Right lobe of liver (tissue), 6 donors: ENCODE data around the gene JPT1. TPM values are rescaled to one million over a fixed set of nuclear protein-coding genes. Genes with fewer than 3 reads are reported as not detected.

ENCODE experiments used
- ATAC-seq, 4 donors: fragments of 200-7000 bp; cut with Tn5 transposase; one replicate each; pipeline ENCODE4 v1.9.1; 2020; ENCODE audit warnings: mild to moderate bottlenecking in 4 of 4, moderate library complexity in 4 of 4
- DNase-seq, 3 donors: peaks; one replicate each; pipeline ENCODE4 v3.0.0-alpha.2; 2020
- H3K27ac ChIP-seq, 3 donors: fragments of 200-600 bp; one replicate each; pipeline ENCODE4 v1.8.0; 2022
- H3K27me3 ChIP-seq, 2 donors: fragments of 200-600 bp; one replicate each; pipeline ENCODE4 v1.8.0; 2022
- H3K36me3 ChIP-seq, 4 donors: fragments of 200-600 bp; sonication (generic) in 1 of 4; one replicate each; pipeline versions ENCODE4 v1.5.1 to v1.8.0; 2017 to 2022; ENCODE audit warnings: control low read depth in 1 of 4
- H3K4me1 ChIP-seq, 4 donors: fragments of 200-600 bp; sonication (generic) in 1 of 4; one replicate each; pipeline versions ENCODE4 v1.5.1 to v1.8.0; 2017 to 2022; ENCODE audit warnings: control low read depth in 1 of 4
- H3K4me3 ChIP-seq, 3 donors: fragments of 200-600 bp; one replicate each; pipeline ENCODE4 v1.8.0; 2022
- H3K9me3 ChIP-seq, 4 donors: fragments of 200-600 bp; sonication (generic) in 1 of 4; one replicate each; pipeline versions ENCODE4 v1.5.1 to v1.8.0; 2017 to 2022; ENCODE audit warnings: control low read depth in 1 of 4
- POLR2A ChIP-seq: fragments of 450-650 bp; IDR thresholded peaks from one replicate; pipeline ENCODE4 v1.6.1; 2017; ENCODE audit warnings: antibody characterized with exemption, mild to moderate bottlenecking
- WGBS: methylation state at CpG from one replicate; pipeline ENCODE4 v1.1.6; 2018; ENCODE audit warnings: low coverage, low lambda C conversion rate; ENCODE audit not compliant: insufficient coverage; ENCODE audit errors: missing lambda C conversion rate; 5-methylcytosine and 5-hydroxymethylcytosine counted together
- intact Hi-C, 2 donors: fragments of 100-400 bp; cut with DNase I; formaldehyde crosslinking; loops; one replicate each; pipeline versions ENCODE4 v1.11.2 to v1.14.1; 2022
- total RNA-seq, 6 experiments: library from RNA; depleted of rRNA in 2 of 6; stranded (reverse); fragments of >200 nt in 2 of 6; fragmentation: NEBNext Ultra II Directional in 3 of 6; extraction: Animal tissue kit (Norgen Biotek cat#: 25700) in 3 of 6; gene quantifications; one replicate each; pipeline versions ENCODE4 v1.1.0 to v1.2.4, GENCODE V29; 2016 to 2023
- TF ChIP-seq, protein P1 (sequence below), 4 donors: fragments of 200-600 bp in 3 of 4; fragments of 450-650 bp in 1 of 4; IDR thresholded peaks; one replicate each; pipeline versions ENCODE4 v1.5.1 to v1.8.0; 2016 to 2022; ENCODE audit warnings: antibody characterized with exemption in 4 of 4, mild to moderate bottlenecking in 2 of 4
- donor health status: DM: no; HTN: yes; CAD: no.
- donor health status: DM: no; HTN: no; CAD: no.
- donor health status: DM: no; HTN: no; CAD: no.
- donor health status: DM: no; HTN: yes; CAD: no.
- donor health status: DM: no; HTN: yes; CAD: no.

Gene JPT1
- total RNA-seq, 6 experiments from 2014 or later, result 16.7 to 57.8 (median 29.5) TPM

DNA sequence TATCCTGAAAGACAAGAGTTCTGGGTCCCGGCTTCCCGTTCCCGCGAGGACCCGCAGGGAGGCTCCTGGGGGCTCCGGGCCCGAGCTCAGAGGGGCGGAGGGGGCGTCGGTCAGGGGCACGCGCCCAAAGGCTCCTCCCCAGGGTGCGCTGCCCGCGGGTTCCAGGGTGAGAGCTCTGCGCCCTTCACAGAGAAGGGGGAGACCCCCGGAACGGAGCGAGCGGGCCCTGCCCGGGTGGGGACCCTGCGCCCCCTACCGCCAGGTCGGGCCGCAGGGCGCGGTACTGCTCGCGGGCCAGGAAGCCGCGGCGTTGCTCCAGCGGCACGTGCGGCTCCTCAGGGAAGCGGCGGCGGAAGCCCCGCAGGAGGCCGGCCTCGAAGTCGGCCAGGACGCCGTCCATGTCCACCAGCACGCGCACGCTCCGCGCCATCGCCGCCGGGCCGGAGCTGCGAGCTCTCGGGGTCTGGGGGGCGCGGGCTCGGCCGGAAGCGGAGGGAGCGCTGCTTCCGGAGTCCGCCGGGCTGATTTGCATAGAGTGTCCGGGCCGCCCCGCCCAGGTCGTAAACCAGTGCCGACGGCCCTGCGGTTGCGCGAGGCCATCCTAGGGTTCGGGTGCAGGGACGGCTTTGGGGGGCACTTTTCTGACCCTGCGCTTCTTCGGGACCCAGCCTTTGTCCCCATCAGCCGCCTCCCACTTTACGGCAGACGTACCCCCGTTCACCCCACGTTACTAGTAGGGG, 22.9 kb downstream of the JPT1 start, which contains the start of gene NT5C:
TSS of gene NT5C (minus strand) at position 465 of the 740 bp plus-strand sequence. CDS start at position 430, 35 bp downstream.
- no peaks in the 10 kb centered on the region for H3K9me3 ChIP-seq
- intact Hi-C loops, result no loop called here
- peak within 1 kb of the TSS; percentile 66 to 85 (median 69) for H3K27ac ChIP-seq
- peaks cover 0 to 6% (median 0%) of the 10 kb centered on the region in 4 donors for H3K4me1 ChIP-seq
- WGBS, result 0% methylated on average over 5 of the region's 82 CpGs
- no peaks in the 10 kb centered on the region for H3K27me3 ChIP-seq
- peak; percentile 85 to 93 (median 89) for ATAC-seq
- H3K4me3 ChIP-seq, result peak within 1 kb of the TSS; percentile 80 to 94 (median 87)
- TF ChIP-seq POLR2A, result peak; percentile 59
- TF ChIP-seq, protein P1, sequence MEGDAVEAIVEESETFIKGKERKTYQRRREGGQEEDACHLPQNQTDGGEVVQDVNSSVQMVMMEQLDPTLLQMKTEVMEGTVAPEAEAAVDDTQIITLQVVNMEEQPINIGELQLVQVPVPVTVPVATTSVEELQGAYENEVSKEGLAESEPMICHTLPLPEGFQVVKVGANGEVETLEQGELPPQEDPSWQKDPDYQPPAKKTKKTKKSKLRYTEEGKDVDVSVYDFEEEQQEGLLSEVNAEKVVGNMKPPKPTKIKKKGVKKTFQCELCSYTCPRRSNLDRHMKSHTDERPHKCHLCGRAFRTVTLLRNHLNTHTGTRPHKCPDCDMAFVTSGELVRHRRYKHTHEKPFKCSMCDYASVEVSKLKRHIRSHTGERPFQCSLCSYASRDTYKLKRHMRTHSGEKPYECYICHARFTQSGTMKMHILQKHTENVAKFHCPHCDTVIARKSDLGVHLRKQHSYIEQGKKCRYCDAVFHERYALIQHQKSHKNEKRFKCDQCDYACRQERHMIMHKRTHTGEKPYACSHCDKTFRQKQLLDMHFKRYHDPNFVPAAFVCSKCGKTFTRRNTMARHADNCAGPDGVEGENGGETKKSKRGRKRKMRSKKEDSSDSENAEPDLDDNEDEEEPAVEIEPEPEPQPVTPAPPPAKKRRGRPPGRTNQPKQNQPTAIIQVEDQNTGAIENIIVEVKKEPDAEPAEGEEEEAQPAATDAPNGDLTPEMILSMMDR (IDR thresholded peaks at IDR 0.05), result peak; percentile 58 to 73 (median 72)
- no peaks in the 10 kb centered on the region for H3K36me3 ChIP-seq
- peak; percentile 81 to 84 (median 82) for DNase-seq

DNA sequence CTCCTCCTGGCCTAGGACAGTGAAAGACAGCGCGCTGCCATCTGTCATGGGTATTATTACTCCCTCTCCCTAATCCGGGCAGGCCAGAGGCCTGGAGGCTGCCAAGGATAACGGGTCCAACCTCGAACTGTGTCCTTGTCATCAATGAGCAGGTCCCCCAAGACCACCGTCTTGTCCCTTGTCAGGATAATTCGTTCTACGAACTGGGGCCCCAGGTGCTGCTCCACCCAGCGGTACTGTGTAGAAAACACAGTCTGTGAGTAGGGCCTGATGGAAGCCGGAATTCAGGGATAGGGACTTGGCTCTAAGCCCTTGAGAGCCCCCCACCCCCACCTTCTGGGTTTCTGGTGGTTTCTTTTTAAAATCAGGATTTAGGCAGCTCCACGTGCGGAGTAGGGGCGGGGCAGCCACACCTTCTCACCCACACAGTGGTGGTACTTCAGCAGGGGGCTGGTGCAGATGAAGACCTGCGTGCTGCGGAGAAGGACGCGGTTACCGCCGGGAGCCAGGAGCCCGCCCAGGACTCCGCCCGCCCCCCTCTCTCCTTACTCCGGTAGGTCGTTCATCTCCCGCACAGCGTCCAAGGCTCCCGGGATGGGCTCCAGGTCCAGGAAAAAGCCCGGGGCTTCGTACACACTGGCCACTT, 23.6 kb downstream of the JPT1 start:
- peak overlapping the region; percentile 66 to 85 (median 69) for H3K27ac ChIP-seq
- peak; percentile 50 to 58 (median 54) for ATAC-seq
- H3K27me3 ChIP-seq, result no peaks in the 10 kb centered on the region
- peak overlapping the region; percentile 80 to 94 (median 87) for H3K4me3 ChIP-seq
- no peaks in the 10 kb centered on the region for H3K9me3 ChIP-seq
- TF ChIP-seq, protein P1 (IDR thresholded peaks at IDR 0.05), result peak; percentile 25 to 40 (median 32)
- no peak for TF ChIP-seq POLR2A
- peaks cover 0 to 6% (median 0%) of the 10 kb centered on the region in 4 donors for H3K4me1 ChIP-seq
- WGBS, result 23% methylated on average over 15 of the region's 29 CpGs
- H3K36me3 ChIP-seq, result no peaks in the 10 kb centered on the region
- intact Hi-C loops, result no loop called here
- peak; percentile 40 to 60 (median 59) for DNase-seq

DNA sequence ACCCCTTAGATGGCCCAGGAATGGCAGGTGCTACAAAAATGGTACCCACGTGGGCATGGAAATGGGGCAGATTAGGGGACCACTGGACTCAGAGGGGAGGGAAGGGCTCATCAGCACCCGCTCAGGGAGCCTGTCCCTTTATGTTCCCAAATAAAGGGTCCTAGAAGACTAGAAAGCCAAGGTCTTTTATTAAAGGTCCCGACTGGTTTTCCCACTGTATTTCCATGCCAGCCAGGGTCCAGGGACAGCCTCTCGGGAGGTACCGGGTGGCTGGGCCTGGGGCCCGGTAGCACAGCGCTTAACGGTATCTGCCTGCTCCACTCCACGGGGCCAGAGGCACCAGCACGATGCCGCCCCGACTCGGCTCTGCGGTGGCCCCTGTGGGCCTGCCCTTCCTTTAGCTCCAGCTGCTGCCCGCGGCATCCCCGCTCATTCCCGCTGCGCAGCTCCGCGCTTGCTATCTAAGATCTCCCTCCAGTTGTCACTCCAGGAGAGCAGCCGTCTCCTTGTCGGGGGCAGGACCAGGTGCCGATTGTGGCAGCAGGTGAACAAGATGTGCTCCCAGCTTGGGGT, 24.2 kb downstream of the JPT1 start:
- intact Hi-C loops, result no loop called here

DNA sequence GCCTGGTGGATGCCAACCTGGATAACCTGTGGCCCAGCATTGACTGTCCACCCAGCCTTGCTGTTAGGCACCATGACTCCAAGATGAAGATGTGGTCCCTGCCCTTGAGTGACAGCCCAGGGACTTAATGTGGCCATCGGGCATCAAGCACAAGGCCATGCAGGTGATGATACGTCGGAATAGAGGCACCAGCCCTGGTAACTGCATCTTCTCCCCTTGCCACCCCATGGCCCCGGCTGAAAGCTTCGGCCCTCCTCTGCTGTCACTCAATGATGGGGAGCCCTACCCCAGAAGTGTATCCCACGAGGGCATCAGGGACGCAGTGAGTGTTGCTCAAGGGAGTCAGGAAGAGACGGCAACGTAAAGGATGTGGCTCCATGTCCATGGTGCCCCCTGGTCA, 24.7 kb downstream of the JPT1 start:
- ATAC-seq (no peak), DNase-seq (no peak)
- H3K4me1 ChIP-seq, result peaks cover 0 to 6% (median 0%) of the 10 kb centered on the region in 4 donors
- H3K27me3 ChIP-seq, result no peaks in the 10 kb centered on the region
- WGBS, result 82% methylated on average over 6 of the region's 9 CpGs
- no peaks in the 10 kb centered on the region for H3K9me3 ChIP-seq
- no peaks in the 10 kb centered on the region for H3K36me3 ChIP-seq
- intact Hi-C loops, result no loop called here
- no peak overlapping the region for H3K4me3 ChIP-seq
- TF ChIP-seq POLR2A, result no peak
- TF ChIP-seq, protein P1 (IDR thresholded peaks at IDR 0.05), result no peak
- H3K27ac ChIP-seq, result no peak overlapping the region

More for the DNA sequence above, 24.2 kb downstream of the JPT1 start:
- H3K4me3 ChIP-seq, result peak overlapping the region in 1 of 3 donors; percentile 94
- WGBS, result 80% methylated on average over 9 of the region's 24 CpGs
- no peaks in the 10 kb centered on the region for H3K9me3 ChIP-seq
- ATAC-seq (no peak), DNase-seq (no peak)
- TF ChIP-seq, protein P1 (IDR thresholded peaks at IDR 0.05), result no peak
- no peaks in the 10 kb centered on the region for H3K36me3 ChIP-seq
- H3K27me3 ChIP-seq, result no peaks in the 10 kb centered on the region
- peaks cover 0 to 6% (median 0%) of the 10 kb centered on the region in 4 donors for H3K4me1 ChIP-seq
- H3K27ac ChIP-seq, result no peak overlapping the region
